Activated T-cell treated with anti-CD3 and anti-CD28 coated beads, Interleukin-2, amount 50 U/mL, for 1 hour (primary cell): ENCODE measurements around the gene DNAJC17.

Source experiments
- DNase-seq: peaks from one replicate; pipeline ENCODE4 v3.0.0-alpha.2; 2020

DNAJC17 gene

DNA sequence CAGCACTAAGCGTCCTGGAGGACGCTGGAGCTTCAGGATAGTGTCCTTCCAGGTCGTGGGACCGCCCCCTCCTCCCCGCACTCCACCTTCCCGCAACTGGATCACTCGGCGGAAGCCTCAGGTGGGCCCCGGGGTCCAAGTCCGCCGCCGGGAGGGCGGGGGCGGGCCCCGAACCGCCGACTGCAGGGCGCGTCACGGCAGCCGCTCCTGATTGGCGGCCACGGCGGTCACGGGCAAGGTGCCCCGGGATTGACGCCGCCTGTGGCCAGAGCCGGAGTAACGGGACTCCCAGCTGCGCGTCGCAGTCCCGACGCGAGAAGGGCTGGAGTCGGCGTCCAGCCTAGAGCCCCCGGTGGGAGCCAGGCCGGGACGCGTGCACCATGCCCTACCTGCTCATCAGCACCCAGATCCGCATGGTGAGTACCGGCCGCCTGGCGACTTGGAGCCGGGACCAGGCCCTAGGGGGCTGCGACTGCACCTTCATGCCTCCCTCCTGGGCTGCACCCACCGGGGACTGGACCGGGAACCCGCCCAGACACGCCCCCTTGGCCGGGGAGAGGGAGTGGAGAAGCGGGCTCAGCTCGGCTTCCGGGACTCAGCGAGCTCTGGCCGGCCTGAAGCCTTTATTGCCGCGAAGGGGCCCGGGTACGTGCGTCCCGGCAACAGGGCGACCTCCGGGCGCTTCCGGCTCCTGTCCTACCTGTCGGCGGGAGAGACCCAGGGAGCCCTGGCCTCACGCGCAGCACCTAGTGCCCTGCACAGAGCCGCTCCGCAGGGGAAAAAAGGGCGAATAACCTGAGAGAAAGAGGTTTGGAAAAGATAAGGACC, 43.3 kb downstream of the DNAJC17 start, which contains the start of gene GCHFR:
TSS of gene GCHFR (plus strand) at position 268 of the 828 bp plus-strand sequence. CDS start at position 381, 113 bp downstream.
- peak; percentile 75 for DNase-seq

DNA sequence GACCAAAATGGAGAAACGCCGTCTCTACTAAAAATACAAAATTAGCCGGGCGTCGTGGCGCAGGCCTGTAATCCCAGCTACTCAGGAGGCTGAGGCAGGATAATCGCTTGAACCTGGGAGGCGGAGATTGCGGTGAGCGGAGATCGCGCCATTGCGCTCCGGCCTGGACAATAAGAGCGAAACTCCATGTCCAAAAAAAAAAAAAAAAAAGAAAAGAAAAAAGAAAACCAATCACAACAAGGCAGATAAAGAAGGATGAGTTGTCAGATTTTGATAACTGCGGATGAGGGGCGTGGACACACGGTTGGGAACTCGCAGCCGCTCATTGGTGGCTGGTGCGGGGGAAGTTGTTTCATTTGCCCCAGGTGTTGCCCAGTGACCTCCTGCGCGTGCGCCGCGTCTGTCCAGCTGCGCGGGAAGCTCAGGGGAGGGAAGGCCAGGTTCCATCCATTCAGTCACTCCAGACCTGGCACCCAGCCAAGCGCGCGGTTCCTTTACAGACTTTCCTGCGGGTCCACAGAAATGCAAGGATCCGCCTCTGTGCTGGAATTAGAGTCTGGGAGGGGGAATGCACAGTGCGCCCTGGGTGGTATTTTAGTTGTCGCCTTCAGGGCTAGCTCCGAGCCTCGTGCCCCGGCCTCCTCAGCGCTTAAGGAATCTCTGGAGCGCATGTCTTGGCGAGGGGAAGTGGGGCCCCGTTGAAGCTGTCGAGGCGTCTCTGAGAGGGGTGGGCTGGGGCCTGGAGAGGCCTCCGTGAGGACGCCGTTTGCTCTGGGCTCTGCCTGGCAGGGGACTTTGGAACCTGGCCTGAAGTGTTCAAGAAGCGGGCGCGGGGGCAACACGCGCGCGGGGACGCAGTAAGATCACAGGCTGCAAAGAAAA, 44.1 kb downstream of the DNAJC17 start:
- DNase-seq = peak; percentile 48

GRCh38 chr15:40759961-40760360, 47.3 kb downstream of the DNAJC17 start:
- DNase-seq = no peak

GRCh38 chr15:40756938-40757337, 50.3 kb downstream of the DNAJC17 start:
- no peak for DNase-seq

DNA sequence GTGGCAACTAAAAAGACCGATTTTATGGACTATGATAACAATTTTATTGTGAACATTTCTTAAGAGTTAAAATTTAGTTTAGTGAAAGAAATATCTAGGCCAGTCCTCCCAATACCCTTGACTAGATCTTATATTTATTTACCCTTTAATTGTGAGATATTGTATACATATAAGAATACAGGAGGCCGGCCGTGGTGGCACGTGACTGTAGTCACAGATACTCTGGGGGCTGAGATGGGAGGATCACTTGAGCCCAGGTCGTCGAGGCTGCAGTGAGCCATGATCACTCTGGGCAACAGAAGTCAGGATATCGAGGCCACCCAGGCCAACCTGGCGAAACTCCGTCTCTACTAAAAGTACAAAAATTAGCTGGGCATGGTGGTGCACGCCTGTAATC, 51.5 kb downstream of the DNAJC17 start:
- no peak for DNase-seq

DNA sequence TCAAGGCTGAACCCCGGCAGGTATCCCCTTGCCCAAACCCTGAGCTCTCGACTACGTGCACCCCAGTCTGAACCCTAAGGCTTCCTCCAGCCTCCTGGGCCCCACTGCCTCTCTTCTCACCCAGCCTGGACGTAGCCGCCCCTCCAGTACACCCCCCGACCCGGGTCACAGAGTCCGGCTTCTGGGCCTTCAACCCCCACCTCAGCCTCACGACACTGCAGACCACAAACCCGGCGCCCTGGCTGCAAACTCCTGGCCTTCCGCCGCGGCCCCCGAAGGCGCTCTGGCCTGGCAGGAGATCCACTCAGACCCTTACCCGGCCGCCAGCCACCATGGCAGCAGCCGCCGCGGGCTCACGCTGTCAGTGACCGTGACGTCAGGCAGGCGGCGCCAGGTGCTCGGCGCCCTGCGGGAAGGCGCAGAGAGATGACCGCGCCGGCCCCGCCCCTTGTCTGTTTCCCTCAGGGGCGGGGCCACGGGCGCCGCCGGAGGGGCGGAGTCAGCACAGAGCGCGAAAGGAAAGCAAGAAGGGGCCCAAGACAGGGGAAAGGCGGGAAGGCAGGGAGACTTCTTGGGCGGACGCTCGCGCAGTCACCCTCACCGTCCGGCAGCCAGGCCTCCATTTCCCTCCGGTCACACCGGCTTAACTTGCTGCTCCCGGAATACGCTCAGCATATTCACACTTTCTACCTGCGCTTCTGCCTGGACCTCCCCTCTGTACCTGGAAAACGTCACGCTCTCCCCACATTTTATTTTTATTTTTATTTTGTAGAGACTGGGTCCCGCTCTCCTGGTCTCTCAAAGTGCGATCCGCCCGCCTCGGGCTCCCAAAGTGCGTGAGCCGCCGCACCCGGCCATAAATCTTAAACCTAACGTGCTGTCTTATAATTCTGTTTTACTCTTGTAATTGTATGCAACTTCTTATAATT, 52.1 kb downstream of the DNAJC17 start, which contains the start of gene RMDN3:
TSS of gene RMDN3 (minus strand) at position 372 of the 929 bp plus-strand sequence. CDS start 471 bp downstream, outside the sequence.
- DNase-seq = peak; percentile 95

- DNase-seq = no peak
Observed at GRCh38 chr15:40754574-40754882, 52.7 kb downstream of the DNAJC17 start.

- DNase-seq = no peak
Observed at GRCh38 chr15:40751745-40752144, 55.5 kb downstream of the DNAJC17 start.

DNA sequence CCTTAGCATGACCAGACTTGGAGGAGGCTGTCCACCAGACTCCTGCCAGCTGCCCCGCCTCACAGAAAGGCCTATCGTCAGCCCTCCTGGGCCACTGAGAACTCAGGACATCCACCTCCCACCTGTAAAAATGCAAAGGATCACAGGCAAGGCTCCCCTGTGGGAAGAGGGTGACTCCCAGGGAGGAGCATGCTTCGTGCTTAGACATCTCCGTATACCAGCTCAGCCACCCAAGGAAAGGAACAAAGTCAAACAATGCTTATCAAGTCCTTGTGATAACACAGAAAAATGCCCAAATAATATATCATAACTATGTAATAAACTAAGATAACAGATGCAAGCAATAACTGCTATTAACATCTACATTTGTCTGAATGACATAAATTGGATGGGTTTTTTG, 56.4 kb downstream of the DNAJC17 start:
- DNase-seq = no peak

- no peak for DNase-seq
Observed at GRCh38 chr15:40749151-40749630, 58.1 kb downstream of the DNAJC17 start.

- no peak for DNase-seq
Observed at GRCh38 chr15:40747685-40748631, 59.3 kb downstream of the DNAJC17 start.

DNA sequence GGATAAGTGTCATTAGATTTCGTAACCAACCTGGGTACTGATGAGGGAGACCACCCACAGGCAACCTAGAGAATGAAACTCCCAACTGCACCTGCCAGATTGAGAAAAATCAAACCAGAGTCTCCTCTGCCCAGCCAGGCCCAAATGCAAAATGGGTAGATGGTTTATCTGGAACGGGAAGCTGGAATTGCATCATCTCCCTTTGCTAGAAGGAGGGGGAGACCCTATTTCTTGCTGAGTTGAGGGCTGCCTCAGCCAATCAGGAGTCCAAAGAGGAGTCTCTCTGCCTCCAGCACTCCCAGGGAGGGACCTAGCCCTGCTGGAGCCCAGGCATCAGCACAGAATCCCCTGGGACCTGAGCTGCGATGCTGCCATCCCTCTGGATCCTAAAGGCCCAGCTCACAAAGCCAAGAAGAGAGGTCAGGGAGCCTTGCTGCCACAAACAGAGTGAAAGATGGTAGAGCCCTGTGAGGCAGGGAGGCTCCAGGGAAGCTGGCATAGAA, 60.3 kb downstream of the DNAJC17 start:
- DNase-seq = no peak

GRCh38 chr15:40744815-40745152, 62.5 kb downstream of the DNAJC17 start:
- no peak for DNase-seq

DNA sequence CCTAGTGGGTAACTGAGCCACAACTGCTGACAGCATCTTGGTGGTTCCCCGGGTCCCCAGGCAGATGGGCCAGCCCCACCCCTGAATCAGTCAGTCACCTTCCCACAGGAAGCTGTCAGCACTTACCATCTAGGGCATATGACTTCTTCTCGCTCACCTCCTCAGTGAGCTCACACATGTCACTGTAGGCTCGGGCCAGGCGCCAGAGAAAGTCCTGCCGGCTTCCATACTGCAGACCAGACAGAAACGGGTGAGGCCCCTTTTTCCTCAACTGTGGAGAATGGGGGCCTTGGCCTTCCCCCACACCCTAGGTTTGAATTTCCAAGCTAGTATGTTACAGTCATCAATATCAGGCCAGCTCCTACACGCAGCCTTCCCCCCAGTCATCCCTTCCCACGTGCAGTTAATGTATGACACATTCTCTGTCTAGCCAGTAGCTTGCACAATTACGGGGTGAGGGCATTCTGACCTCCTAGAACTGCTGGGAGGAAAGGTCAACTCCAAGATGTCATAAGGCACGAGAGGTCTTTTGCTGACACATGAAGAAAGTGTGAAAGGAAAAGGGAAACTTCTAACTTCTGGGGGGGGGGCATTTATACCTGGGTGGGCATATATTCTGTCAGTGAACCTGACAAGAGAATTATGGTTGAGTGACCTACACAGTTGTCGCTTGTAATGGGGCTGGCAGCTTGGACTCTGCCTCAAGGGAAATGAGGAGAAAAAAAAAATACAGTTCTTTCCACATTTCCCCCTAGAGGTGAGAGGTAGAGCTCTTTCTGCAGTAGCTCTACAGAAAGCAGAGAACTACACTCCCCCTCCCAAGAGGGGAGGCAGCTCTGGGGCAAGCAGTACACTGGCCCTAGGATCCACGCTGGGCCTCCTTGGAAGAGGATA, 63.1 kb downstream of the DNAJC17 start:
- DNase-seq = peak; percentile 59

GRCh38 chr15:40743485-40743901, 63.8 kb downstream of the DNAJC17 start:
- no peak for DNase-seq

DNA sequence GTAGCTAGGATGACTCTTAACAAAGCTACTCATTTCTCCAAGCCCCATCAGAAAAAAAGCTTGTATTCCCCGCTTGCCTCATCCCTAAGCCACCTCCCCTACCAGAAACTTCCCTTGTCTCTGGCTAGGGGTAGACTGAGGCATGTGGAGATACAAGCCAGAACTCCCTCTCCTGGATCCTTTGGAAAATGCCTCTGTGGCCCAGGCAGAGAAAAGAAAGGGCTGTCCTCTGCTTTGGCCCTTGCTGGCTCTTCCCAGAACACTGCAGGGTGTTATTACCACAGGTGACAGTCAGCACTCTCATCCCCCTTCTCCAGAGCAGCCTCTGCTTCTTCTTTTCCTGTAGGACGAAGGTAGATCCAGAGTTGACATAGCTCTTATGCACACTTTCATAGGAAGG, 67.4 kb downstream of the DNAJC17 start:
- no peak for DNase-seq

GRCh38 chr15:40739047-40739446, 68.2 kb downstream of the DNAJC17 start:
- DNase-seq = no peak

- DNase-seq = no peak
Observed at GRCh38 chr15:40737048-40737447, 70.2 kb downstream of the DNAJC17 start.

DNA sequence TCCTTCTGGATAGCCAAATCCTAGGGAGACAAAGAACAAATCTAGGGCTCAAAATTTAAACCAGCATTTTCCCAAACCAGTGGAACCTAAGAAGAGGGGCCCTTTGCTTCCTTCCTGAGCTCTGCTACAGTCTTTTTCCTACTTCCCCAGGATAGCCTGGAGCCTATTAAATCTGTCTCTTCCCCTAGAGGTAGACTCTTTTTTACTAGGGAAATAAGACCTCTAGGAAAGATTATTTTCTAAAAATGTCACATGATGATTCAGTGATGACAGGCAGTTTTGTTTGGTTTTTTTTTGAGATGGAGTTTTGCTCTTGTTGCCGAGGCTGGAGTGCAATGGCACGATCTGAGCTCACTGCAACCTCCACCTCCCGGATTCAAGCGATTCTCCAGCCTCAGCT, 70.7 kb downstream of the DNAJC17 start:
- no peak for DNase-seq

DNA sequence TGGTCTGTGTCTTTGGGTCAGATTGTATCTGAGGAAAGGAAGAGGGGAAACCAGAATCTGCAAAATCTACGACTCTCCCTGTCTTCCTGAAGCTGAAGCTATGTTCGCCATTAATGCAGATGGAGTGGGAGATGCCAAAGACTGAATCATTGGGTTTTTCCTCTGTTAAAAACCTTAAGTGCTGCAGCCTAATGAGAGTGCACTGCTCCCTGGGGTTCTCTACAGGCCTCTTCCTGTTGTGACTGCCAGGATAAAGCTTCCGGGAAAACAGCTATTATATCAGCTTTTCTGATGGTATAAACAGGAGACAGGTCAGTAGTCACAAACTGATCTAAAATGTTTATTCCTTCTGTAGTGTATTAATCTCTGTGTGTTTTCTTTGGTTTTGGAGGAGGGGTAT, 76.2 kb downstream of the DNAJC17 start:
- DNase-seq = no peak
